SW480 (cell line): ENCODE data around the gene KIAA1671.
"Not testable (repeated sequence)": the region's sequence is repeated elsewhere in the genome, so short reads cannot be mapped to it uniquely, and the experiment has no call there.

ENCODE experiments used
- DNase-seq: peaks from one replicate; pipeline ENCODE4 v3.0.0-alpha.2; 2016; ENCODE audit warnings: low spot score

KIAA1671 gene

GRCh38 chr22:25172153-25172552 lies 219.6 kb downstream of the KIAA1671 start:
- DNase-seq = peak; percentile 13

GRCh38 chr22:25174156-25174887 lies 221.8 kb downstream of the KIAA1671 start:
- no peak for DNase-seq

- DNase-seq = no peak
Observed at GRCh38 chr22:25174888-25175411, 222.4 kb downstream of the KIAA1671 start.

GRCh38 chr22:25176175-25176574 lies 223.7 kb downstream of the KIAA1671 start:
- DNase-seq = no peak

GRCh38 chr22:25176799-25177198 lies 224.3 kb downstream of the KIAA1671 start:
- no peak for DNase-seq

GRCh38 chr22:25177226-25177625 lies 224.7 kb downstream of the KIAA1671 start:
- no peak for DNase-seq

- no peak for DNase-seq
Observed at GRCh38 chr22:25177895-25178294, 225.4 kb downstream of the KIAA1671 start.

- DNase-seq = not testable (repeated sequence)
Observed at GRCh38 chr22:25178348-25178747, 225.8 kb downstream of the KIAA1671 start.

GRCh38 chr22:25178869-25179631 lies 226.5 kb downstream of the KIAA1671 start:
- DNase-seq = not testable (repeated sequence)

GRCh38 chr22:25182131-25183110 lies 229.9 kb downstream of the KIAA1671 start:
- DNase-seq = no peak

GRCh38 chr22:25183949-25184619 lies 231.6 kb downstream of the KIAA1671 start:
- DNase-seq = no peak

GRCh38 chr22:25186140-25186539 lies 233.6 kb downstream of the KIAA1671 start:
- no peak for DNase-seq

GRCh38 chr22:25187469-25187868 lies 235.0 kb downstream of the KIAA1671 start:
- no peak for DNase-seq

- no peak for DNase-seq
Observed at GRCh38 chr22:25192406-25192805, 239.9 kb downstream of the KIAA1671 start.

- no peak for DNase-seq
Observed at GRCh38 chr22:25193130-25193529, 240.6 kb downstream of the KIAA1671 start.

GRCh38 chr22:25193548-25193947 lies 241.0 kb downstream of the KIAA1671 start:
- no peak for DNase-seq

GRCh38 chr22:25196326-25196725 lies 243.8 kb downstream of the KIAA1671 start:
- no peak for DNase-seq

GRCh38 chr22:25197340-25197739 lies 244.8 kb downstream of the KIAA1671 start:
- DNase-seq = no peak

- DNase-seq = no peak
Observed at GRCh38 chr22:25199731-25200520, 247.4 kb downstream of the KIAA1671 start, which contains the start of gene CRYBB3. Gene CRYBB3 (plus strand): TSS chr22:25199858. CDS start chr22:25201397, 1,539 bp downstream.

GRCh38 chr22:25200967-25201366 lies 248.5 kb downstream of the KIAA1671 start:
- no peak for DNase-seq
